Peyer's patch (tissue), 4 donors: Measurements from ENCODE around the gene GTF2IRD2.
"Not testable (repeated sequence)": the region's sequence is repeated elsewhere in the genome, so short reads cannot be mapped to it uniquely, and the experiment has no call there.

Experiments used
- CTCF ChIP-seq, 6 experiments: fragments of 450-650 bp in 4 of 6; fragments of 200-600 bp in 2 of 6; sonication (generic) in 1 of 6; IDR thresholded peaks; one replicate each; pipeline ENCODE4 v1.5.1; 2017 to 2019; ENCODE audit warnings: antibody characterized with exemption in 6 of 6, mild to moderate bottlenecking in 3 of 6, moderate library complexity in 1 of 6
- POLR2A ChIP-seq, 2 donors: fragments of 450-650 bp; IDR thresholded peaks; one replicate each; pipeline ENCODE4 v1.5.1; 2017; ENCODE audit warnings: antibody characterized with exemption in 2 of 2, mild to moderate bottlenecking in 2 of 2, moderate library complexity in 2 of 2

GRCh38 chr7:74830411-74830810 lies 21.0 kb downstream of the GTF2IRD2 start:
- TF ChIP-seq CTCF, POLR2A (IDR thresholded peaks at IDR 0.05): not testable (repeated sequence)
